ENCODE measurements around the gene STRN4. TPM values are rescaled to one million over a fixed set of nuclear protein-coding genes. Genes with fewer than 3 reads are reported as not detected.

STRN4 gene
- total and polyA plus RNA-seq, 2 donors (not counting 3 experiments of a cell fraction or from before 2014, with no cell fraction given) = 116 to 144 TPM

DNA sequence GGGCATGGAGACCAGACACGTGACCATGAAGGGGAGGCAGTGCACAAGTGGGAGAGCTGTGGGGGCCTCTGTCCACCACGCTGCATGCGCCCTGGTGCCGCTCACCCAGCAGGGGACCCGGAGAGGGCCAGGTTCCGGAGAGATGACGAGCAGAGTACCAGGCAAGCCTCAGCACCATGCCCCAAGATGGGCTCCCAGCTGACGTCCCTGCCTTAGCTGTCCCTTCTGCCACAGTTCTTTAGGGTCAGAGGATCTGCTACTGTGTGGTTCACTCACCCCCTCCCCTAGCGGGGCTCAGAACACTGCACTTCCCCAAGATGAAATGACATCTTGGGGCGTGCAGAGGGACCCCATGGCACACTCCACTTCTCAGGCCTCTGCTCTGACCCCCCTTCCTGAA lies 19.7 kb downstream of the STRN4 start:
- H3K4me1 ChIP-seq (ENCODE audit: control insufficient read depth, extremely low read depth, insufficient read depth, low read length) = peaks cover 56% of the 10 kb centered on the region
- intact Hi-C loops (cut with micrococcal nuclease) = no loop called here
- BruUV-seq (replicated peaks) = no TSS peak
- no peak overlapping the region for H3K27ac ChIP-seq (ENCODE audit: insufficient read depth, low read depth, low read length)
- no peaks in the 10 kb centered on the region for H3K27me3 ChIP-seq (ENCODE audit: control insufficient read depth in 2 of 2, insufficient read depth in 2 of 2, low read length in 2 of 2)
- CTCF ChIA-PET = interaction anchor here (3.3 to 5.8 kb wide), 3 partner anchors 11 to 20 kb away, joined by 12 to 95 read pairs (median 74); partner anchors contain the start of gene PRKD2
- peaks cover 13 to 56% of the 10 kb centered on the region in 2 experiments for H3K36me3 ChIP-seq (ENCODE audit: control insufficient read depth in 2 of 2, extremely low read depth in 1 of 2, insufficient read depth in 2 of 2, low read length in 2 of 2)
- no peaks in the 10 kb centered on the region for H3K9me1 ChIP-seq (replicated peaks; ENCODE audit: control insufficient read depth, extremely low read depth, insufficient read depth, low read length)
- no peak for FAIRE-seq
- POLR2A ChIA-PET = no interaction called here
- no peak for DNase-seq (ENCODE audit: low read depth, low spot score)
- no peak overlapping the region for H2AFZ ChIP-seq (ENCODE audit: low read depth, low read length)
- H3K9ac ChIP-seq (replicated peaks; ENCODE audit: extremely low read depth, insufficient read depth, low read length) = no peak overlapping the region
- H3K4me2 ChIP-seq (ENCODE audit: insufficient read depth, low read length) = no peak overlapping the region
- H3K9me3 ChIP-seq (replicated peaks; ENCODE audit: control insufficient read depth, insufficient read depth, low read length) = no peaks in the 10 kb centered on the region
- no peaks in the 10 kb centered on the region for H4K20me1 ChIP-seq (replicated peaks; ENCODE audit: control insufficient read depth, extremely low read depth, insufficient read depth, low read length)
- no peak overlapping the region for H3K4me3 ChIP-seq (replicated peaks in 1 of 3; ENCODE audit: insufficient read depth in 1 of 3, low read depth in 1 of 3, low read length in 3 of 3)
- H3K79me2 ChIP-seq (ENCODE audit: control insufficient read depth, insufficient read depth, low read length) = peaks cover 21% of the 10 kb centered on the region
- dilution Hi-C loops (cut with MboI; ENCODE audit: extremely low pct_ligation_motif_present, low sequenced_read_pairs) = no loop called here
- TF ChIP-seq POLR2A (IDR thresholded peaks at IDR 0.05; ENCODE audit: low read depth, low read length) = no peak
- TF ChIP-seq, protein P1, sequence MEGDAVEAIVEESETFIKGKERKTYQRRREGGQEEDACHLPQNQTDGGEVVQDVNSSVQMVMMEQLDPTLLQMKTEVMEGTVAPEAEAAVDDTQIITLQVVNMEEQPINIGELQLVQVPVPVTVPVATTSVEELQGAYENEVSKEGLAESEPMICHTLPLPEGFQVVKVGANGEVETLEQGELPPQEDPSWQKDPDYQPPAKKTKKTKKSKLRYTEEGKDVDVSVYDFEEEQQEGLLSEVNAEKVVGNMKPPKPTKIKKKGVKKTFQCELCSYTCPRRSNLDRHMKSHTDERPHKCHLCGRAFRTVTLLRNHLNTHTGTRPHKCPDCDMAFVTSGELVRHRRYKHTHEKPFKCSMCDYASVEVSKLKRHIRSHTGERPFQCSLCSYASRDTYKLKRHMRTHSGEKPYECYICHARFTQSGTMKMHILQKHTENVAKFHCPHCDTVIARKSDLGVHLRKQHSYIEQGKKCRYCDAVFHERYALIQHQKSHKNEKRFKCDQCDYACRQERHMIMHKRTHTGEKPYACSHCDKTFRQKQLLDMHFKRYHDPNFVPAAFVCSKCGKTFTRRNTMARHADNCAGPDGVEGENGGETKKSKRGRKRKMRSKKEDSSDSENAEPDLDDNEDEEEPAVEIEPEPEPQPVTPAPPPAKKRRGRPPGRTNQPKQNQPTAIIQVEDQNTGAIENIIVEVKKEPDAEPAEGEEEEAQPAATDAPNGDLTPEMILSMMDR (IDR thresholded peaks at IDR 0.05; ENCODE audit: extremely low read depth in 1 of 2, insufficient read depth in 1 of 2, low read depth in 1 of 2, low read length in 2 of 2) = no peak
- no peak for TF ChIP-seq POLR2AphosphoS5 (IDR thresholded peaks at IDR 0.05; ENCODE audit: insufficient read depth, low read depth, low read length)

DNA sequence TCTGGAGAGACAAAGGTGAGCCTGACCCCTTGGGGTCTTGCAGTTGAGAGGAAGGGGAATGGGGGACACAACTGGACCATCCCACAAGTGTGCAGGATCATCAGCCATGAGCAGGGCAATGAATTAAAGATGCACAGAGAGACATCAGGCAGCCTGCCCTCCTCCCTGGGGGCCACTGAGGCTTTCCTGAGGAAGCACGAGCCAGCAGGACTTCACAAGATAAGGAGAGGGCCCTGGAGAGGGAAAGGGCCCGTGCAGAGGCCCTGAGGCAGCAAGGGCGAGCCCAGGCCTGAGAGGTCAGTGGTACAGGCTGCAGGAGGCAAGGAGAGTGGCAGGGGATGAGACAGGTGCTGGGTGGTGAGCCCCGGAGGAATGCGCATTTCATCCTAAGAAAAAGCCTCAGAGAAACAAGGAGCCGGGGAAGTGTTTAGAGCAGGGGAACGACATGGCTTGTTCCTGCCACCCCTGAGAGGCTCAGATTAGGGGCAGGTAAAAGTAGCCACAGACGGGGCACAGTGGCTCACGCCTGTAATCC lies 20.3 kb downstream of the STRN4 start:
- Histone ChIP-seq H3K27me3 (ENCODE audit: control insufficient read depth in 2 of 2, insufficient read depth in 2 of 2, low read length in 2 of 2) (no peaks in the 10 kb centered on the region), H3K36me3 (ENCODE audit: control insufficient read depth in 2 of 2, extremely low read depth in 1 of 2, insufficient read depth in 2 of 2, low read length in 2 of 2) (peaks cover 13 to 59% of the 10 kb centered on the region in 2 experiments), H3K4me1 (ENCODE audit: control insufficient read depth, extremely low read depth, insufficient read depth, low read length) (peaks cover 51% of the 10 kb centered on the region), H3K9me1 (replicated peaks; ENCODE audit: control insufficient read depth, extremely low read depth, insufficient read depth, low read length) (no peaks in the 10 kb centered on the region), H4K20me1 (replicated peaks; ENCODE audit: control insufficient read depth, extremely low read depth, insufficient read depth, low read length) (no peaks in the 10 kb centered on the region), H3K4me3 (replicated peaks in 1 of 3; ENCODE audit: insufficient read depth in 1 of 3, low read depth in 1 of 3, low read length in 3 of 3) (no peak overlapping the region), H3K27ac (ENCODE audit: insufficient read depth, low read depth, low read length) (no peak overlapping the region), H3K9me3 (replicated peaks; ENCODE audit: control insufficient read depth, insufficient read depth, low read length) (no peaks in the 10 kb centered on the region), H3K4me2 (ENCODE audit: insufficient read depth, low read length) (no peak overlapping the region), H3K79me2 (ENCODE audit: control insufficient read depth, insufficient read depth, low read length) (peaks cover 21% of the 10 kb centered on the region), H2AFZ (ENCODE audit: low read depth, low read length) (no peak overlapping the region), H3K9ac (replicated peaks; ENCODE audit: extremely low read depth, insufficient read depth, low read length) (no peak overlapping the region)
- intact Hi-C loops (cut with micrococcal nuclease) (no loop called here), dilution Hi-C loops (cut with MboI; ENCODE audit: extremely low pct_ligation_motif_present, low sequenced_read_pairs) (no loop called here)
- TF ChIP-seq GATA2 (IDR thresholded peaks at IDR 0.05; ENCODE audit: insufficient read depth, insufficient read length, low read depth, low read length) = no peak
- TF ChIP-seq POLR2AphosphoS5 (IDR thresholded peaks at IDR 0.05; ENCODE audit: insufficient read depth, low read depth, low read length) = no peak
- TF ChIP-seq JUN (IDR thresholded peaks at IDR 0.05; ENCODE audit: borderline replicate concordance, insufficient read depth, insufficient read length, low read depth) = no peak
- no peak for TF ChIP-seq POLR2A (IDR thresholded peaks at IDR 0.05; ENCODE audit: low read depth, low read length)
- TF ChIP-seq, protein P2, sequence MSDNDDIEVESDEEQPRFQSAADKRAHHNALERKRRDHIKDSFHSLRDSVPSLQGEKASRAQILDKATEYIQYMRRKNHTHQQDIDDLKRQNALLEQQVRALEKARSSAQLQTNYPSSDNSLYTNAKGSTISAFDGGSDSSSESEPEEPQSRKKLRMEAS (IDR thresholded peaks at IDR 0.05; ENCODE audit: insufficient read depth, insufficient read length) = no peak
- TF ChIP-seq FOS (IDR thresholded peaks at IDR 0.05; ENCODE audit: borderline replicate concordance, insufficient read depth, low read length) = no peak
- TF ChIP-seq MYC (IDR thresholded peaks at IDR 0.05; ENCODE audit: low read depth, low read length) = no peak
- no peak for TF ChIP-seq EZH2 (IDR thresholded peaks at IDR 0.05; ENCODE audit: borderline replicate concordance, low read depth, low read length, severe bottlenecking)
- CTCF ChIA-PET = no interaction called here
- POLR2A ChIA-PET = no interaction called here
- no peak for DNase-seq (ENCODE audit: low read depth, low spot score)
- FAIRE-seq = no peak
- no TSS peak for BruUV-seq (replicated peaks)
